HEK293 (cell line): Measurements from ENCODE around the gene PPP1R14B.

Experiments
- FEZF1 ChIP-seq: fragments of 450-650 bp; formaldehyde crosslinking; IDR thresholded peaks from 2 replicates; pipeline ENCODE4 v1.5.1; 2016; ENCODE audit warnings: missing biosample characterization, missing genetic modification characterization
- GLI2 ChIP-seq: fragments of 450-650 bp; formaldehyde crosslinking; IDR thresholded peaks from 2 replicates; pipeline ENCODE4; 2017; ENCODE audit warnings: missing biosample characterization, missing genetic modification characterization, low read depth, borderline replicate concordance
- KLF7 ChIP-seq: fragments of 450-650 bp; formaldehyde crosslinking; IDR thresholded peaks from 2 replicates; pipeline ENCODE4 v1.5.1; 2016; ENCODE audit warnings: missing biosample characterization, missing genetic modification characterization, borderline replicate concordance
- MEIS1 ChIP-seq: sonication (generic); formaldehyde crosslinking; IDR thresholded peaks from 2 replicates; pipeline ENCODE4 v1.8.1; 2022; ENCODE audit warnings: missing genetic modification reagents, mild to moderate bottlenecking, borderline replicate concordance
- MZF1 ChIP-seq: fragments of 450-650 bp; formaldehyde crosslinking; IDR thresholded peaks from 2 replicates; pipeline ENCODE4 v1.5.1; 2017; ENCODE audit warnings: missing biosample characterization, missing genetic modification characterization, borderline replicate concordance
- OVOL3 ChIP-seq: fragments of 450-650 bp; formaldehyde crosslinking; IDR thresholded peaks from 2 replicates; pipeline ENCODE4 v1.5.1; 2016; ENCODE audit warnings: missing biosample characterization, missing genetic modification characterization
- WT1 ChIP-seq: fragments of 450-650 bp; formaldehyde crosslinking; IDR thresholded peaks from 2 replicates; pipeline ENCODE4 v1.5.1; 2016; ENCODE audit warnings: missing biosample characterization, missing genetic modification characterization
- YY2 ChIP-seq: fragments of 450-650 bp; formaldehyde crosslinking; IDR thresholded peaks from 2 replicates; pipeline ENCODE4 v1.5.1; 2016; ENCODE audit warnings: missing biosample characterization, missing genetic modification characterization
- ZBTB10 ChIP-seq: fragments of 450-650 bp; formaldehyde crosslinking; IDR thresholded peaks from 2 replicates; pipeline ENCODE4 v1.5.1; 2016; ENCODE audit warnings: missing biosample characterization, missing genetic modification characterization
- ZBTB8A ChIP-seq: fragments of 450-650 bp; formaldehyde crosslinking; IDR thresholded peaks from 2 replicates; pipeline ENCODE4 v1.5.1; 2016; ENCODE audit warnings: missing biosample characterization, missing genetic modification characterization
- ZFP3 ChIP-seq: fragments of 450-650 bp; formaldehyde crosslinking; IDR thresholded peaks from 2 replicates; pipeline ENCODE4 v1.5.1; 2016; ENCODE audit warnings: low read depth, missing biosample characterization, missing genetic modification characterization
- ZFP41 ChIP-seq: fragments of 450-650 bp; formaldehyde crosslinking; IDR thresholded peaks from 2 replicates; pipeline ENCODE4 v1.5.1; 2016; ENCODE audit warnings: missing biosample characterization, missing genetic modification characterization, borderline replicate concordance
- ZNF112 ChIP-seq: fragments of 450-650 bp; formaldehyde crosslinking; IDR thresholded peaks from 2 replicates; pipeline ENCODE4 v1.5.0; 2017; ENCODE audit warnings: missing biosample characterization, missing genetic modification characterization
- ZNF146 ChIP-seq: fragments of 450-650 bp; formaldehyde crosslinking; IDR thresholded peaks from 2 replicates; pipeline ENCODE4 v1.5.1; 2016; ENCODE audit warnings: missing biosample characterization, missing genetic modification characterization
- ZNF169 ChIP-seq: fragments of 450-650 bp; formaldehyde crosslinking; IDR thresholded peaks from 2 replicates; pipeline ENCODE4 v1.5.1; 2016; ENCODE audit warnings: missing biosample characterization, missing genetic modification characterization
- ZNF184 ChIP-seq: fragments of 450-650 bp; IDR thresholded peaks from 2 replicates; pipeline ENCODE4 v1.5.1; 2018; ENCODE audit warnings: missing biosample characterization, mild to moderate bottlenecking, missing genetic modification characterization
- ZNF23 ChIP-seq: fragments of 450-650 bp; formaldehyde crosslinking; IDR thresholded peaks from 2 replicates; pipeline ENCODE4 v1.5.1; 2016; ENCODE audit warnings: missing biosample characterization, missing genetic modification characterization, borderline replicate concordance
- ZNF274 ChIP-seq, 2 experiments: fragments of 200-500 bp in 1 of 2; fragments of 450-650 bp in 1 of 2; sonication (Bioruptor generic) in 1 of 2; formaldehyde crosslinking in 1 of 2; IDR thresholded peaks; 2 replicates each; pipeline versions ENCODE4 v1.5.1 to v1.6.1; 2014 to 2016; ENCODE audit warnings: borderline replicate concordance in 1 of 2, inconsistent platforms in 1 of 2, low read length in 1 of 2, missing biosample characterization in 1 of 2, missing genetic modification characterization in 1 of 2
- ZNF292 ChIP-seq: fragments of 450-650 bp; formaldehyde crosslinking; IDR thresholded peaks from 2 replicates; pipeline ENCODE4 v1.5.1; 2016; ENCODE audit warnings: low read depth, missing biosample characterization, missing genetic modification characterization, borderline replicate concordance
- ZNF335 ChIP-seq: fragments of 450-650 bp; formaldehyde crosslinking; conservative IDR thresholded peaks from 2 replicates; pipeline ENCODE4 v1.5.1; 2016; ENCODE audit warnings: missing biosample characterization, missing genetic modification characterization
- ZNF354C ChIP-seq: fragments of 450-650 bp; formaldehyde crosslinking; IDR thresholded peaks from 2 replicates; pipeline ENCODE4 v1.5.1; 2016; ENCODE audit warnings: missing biosample characterization, missing genetic modification characterization, low read depth, borderline replicate concordance
- ZNF366 ChIP-seq: fragments of 450-650 bp; formaldehyde crosslinking; conservative IDR thresholded peaks from 2 replicates; pipeline ENCODE4 v1.5.1; 2016; ENCODE audit warnings: missing biosample characterization, missing genetic modification characterization
- ZNF416 ChIP-seq: fragments of 450-650 bp; formaldehyde crosslinking; IDR thresholded peaks from 2 replicates; pipeline ENCODE4 v1.5.1; 2016; ENCODE audit warnings: missing biosample characterization, missing genetic modification characterization
- ZNF48 ChIP-seq: fragments of 450-650 bp; formaldehyde crosslinking; IDR thresholded peaks from 2 replicates; pipeline ENCODE4 v1.5.1; 2016; ENCODE audit warnings: missing biosample characterization, missing genetic modification characterization
- ZNF513 ChIP-seq: fragments of 450-650 bp; IDR thresholded peaks from 2 replicates; pipeline ENCODE4 v1.5.1; 2018; ENCODE audit warnings: missing biosample characterization, missing genetic modification characterization
- ZNF549 ChIP-seq: fragments of 450-650 bp; IDR thresholded peaks from 2 replicates; pipeline ENCODE4 v1.5.1; 2018; ENCODE audit warnings: missing biosample characterization, missing genetic modification characterization, mild to moderate bottlenecking, inconsistent platforms, moderate library complexity
- ZNF621 ChIP-seq: fragments of 450-650 bp; formaldehyde crosslinking; IDR thresholded peaks from 2 replicates; pipeline ENCODE4 v1.5.1; 2017; ENCODE audit warnings: missing biosample characterization, missing genetic modification characterization
- ZNF843 ChIP-seq: fragments of 450-650 bp; formaldehyde crosslinking; IDR thresholded peaks from 2 replicates; pipeline ENCODE4 v1.5.1; 2016; ENCODE audit warnings: missing biosample characterization, missing genetic modification characterization
- ZXDB ChIP-seq: fragments of 450-650 bp; formaldehyde crosslinking; IDR thresholded peaks from 2 replicates; pipeline ENCODE4 v1.5.1; 2016; ENCODE audit warnings: missing biosample characterization, missing genetic modification characterization
- TF ChIP-seq, protein P1 (sequence below): fragments of 450-650 bp; formaldehyde crosslinking; IDR thresholded peaks from 2 replicates; pipeline ENCODE4 v1.5.1; 2016; ENCODE audit warnings: missing biosample characterization, missing genetic modification characterization
- TF ChIP-seq, protein P2 (sequence below): fragments of 450-650 bp; formaldehyde crosslinking; IDR thresholded peaks from 2 replicates; pipeline ENCODE4 v1.5.1; 2016; ENCODE audit warnings: missing biosample characterization, missing genetic modification characterization, borderline replicate concordance

PPP1R14B gene

GRCh38 chr11:64246871-64247728 is at the start of gene PPP1R14B (continued):
- TF ChIP-seq MZF1 (tag by site-specific recombination) (no peak), ZNF354C (tag by site-specific recombination) (no peak), ZNF621 (tag by site-specific recombination) (no peak), ZNF292 (tag by site-specific recombination) (no peak), ZBTB10 (tag by site-specific recombination) (peak; percentile 64), ZNF169 (tag by site-specific recombination) (no peak), ZXDB (peak; percentile 63; the same call in 1 of the 2 replicates), GLI2 (no peak), ZNF184 (no peak), YY2 (tag by site-specific recombination) (0 out of 2 replicates have a peak, but pooled peaks have one; percentile 34), WT1 (tag by site-specific recombination) (peak; percentile 44; the same call in 1 of the 2 replicates), ZNF513 (tag by site-specific recombination) (no peak), ZNF549 (no peak), FEZF1 (tag by site-specific recombination) (no peak), ZNF416 (tag by site-specific recombination) (no peak), ZNF335 (tag by site-specific recombination) (peak; percentile 91), ZNF274 (IDR thresholded peaks at IDR 0.05; ENCODE audit: low read length) (no peak), ZNF274 (tag by site-specific recombination; IDR thresholded peaks at IDR 0.05; ENCODE audit: borderline replicate concordance) (no peak), KLF7 (tag by site-specific recombination) (peak; percentile 68; the same call in 1 of the 2 replicates), ZNF366 (tag by site-specific recombination) (no peak), ZBTB8A (tag by site-specific recombination) (peak; percentile 77), ZNF146 (tag by site-specific recombination) (no peak), MEIS1 (no peak), ZFP41 (tag by site-specific recombination) (no peak), ZNF112 (tag by site-specific recombination) (no peak), ZNF48 (tag by site-specific recombination) (no peak), ZNF843 (tag by site-specific recombination) (no peak), OVOL3 (tag by site-specific recombination) (no peak), ZFP3 (no peak), ZNF23 (no peak)
- TF ChIP-seq, protein P1, sequence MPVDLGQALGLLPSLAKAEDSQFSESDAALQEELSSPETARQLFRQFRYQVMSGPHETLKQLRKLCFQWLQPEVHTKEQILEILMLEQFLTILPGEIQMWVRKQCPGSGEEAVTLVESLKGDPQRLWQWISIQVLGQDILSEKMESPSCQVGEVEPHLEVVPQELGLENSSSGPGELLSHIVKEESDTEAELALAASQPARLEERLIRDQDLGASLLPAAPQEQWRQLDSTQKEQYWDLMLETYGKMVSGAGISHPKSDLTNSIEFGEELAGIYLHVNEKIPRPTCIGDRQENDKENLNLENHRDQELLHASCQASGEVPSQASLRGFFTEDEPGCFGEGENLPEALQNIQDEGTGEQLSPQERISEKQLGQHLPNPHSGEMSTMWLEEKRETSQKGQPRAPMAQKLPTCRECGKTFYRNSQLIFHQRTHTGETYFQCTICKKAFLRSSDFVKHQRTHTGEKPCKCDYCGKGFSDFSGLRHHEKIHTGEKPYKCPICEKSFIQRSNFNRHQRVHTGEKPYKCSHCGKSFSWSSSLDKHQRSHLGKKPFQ (tag by site-specific recombination) = no peak
- TF ChIP-seq, protein P2, sequence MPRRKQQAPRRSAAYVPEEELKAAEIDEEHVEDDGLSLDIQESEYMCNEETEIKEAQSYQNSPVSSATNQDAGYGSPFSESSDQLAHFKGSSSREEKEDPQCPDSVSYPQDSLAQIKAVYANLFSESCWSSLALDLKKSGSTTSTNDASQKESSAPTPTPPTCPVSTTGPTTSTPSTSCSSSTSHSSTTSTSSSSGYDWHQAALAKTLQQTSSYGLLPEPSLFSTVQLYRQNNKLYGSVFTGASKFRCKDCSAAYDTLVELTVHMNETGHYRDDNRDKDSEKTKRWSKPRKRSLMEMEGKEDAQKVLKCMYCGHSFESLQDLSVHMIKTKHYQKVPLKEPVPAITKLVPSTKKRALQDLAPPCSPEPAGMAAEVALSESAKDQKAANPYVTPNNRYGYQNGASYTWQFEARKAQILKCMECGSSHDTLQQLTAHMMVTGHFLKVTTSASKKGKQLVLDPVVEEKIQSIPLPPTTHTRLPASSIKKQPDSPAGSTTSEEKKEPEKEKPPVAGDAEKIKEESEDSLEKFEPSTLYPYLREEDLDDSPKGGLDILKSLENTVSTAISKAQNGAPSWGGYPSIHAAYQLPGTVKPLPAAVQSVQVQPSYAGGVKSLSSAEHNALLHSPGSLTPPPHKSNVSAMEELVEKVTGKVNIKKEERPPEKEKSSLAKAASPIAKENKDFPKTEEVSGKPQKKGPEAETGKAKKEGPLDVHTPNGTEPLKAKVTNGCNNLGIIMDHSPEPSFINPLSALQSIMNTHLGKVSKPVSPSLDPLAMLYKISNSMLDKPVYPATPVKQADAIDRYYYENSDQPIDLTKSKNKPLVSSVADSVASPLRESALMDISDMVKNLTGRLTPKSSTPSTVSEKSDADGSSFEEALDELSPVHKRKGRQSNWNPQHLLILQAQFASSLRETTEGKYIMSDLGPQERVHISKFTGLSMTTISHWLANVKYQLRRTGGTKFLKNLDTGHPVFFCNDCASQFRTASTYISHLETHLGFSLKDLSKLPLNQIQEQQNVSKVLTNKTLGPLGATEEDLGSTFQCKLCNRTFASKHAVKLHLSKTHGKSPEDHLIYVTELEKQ (tag by site-specific recombination) = no peak
